Uterus (tissue), 2 donors: Measurements from ENCODE around the gene ALPI.

Source experiments
- POLR2A ChIP-seq, 2 donors: fragments of 450-650 bp; IDR thresholded peaks; one replicate each; pipeline ENCODE4 v1.6.1; 2016; ENCODE audit warnings: antibody characterized with exemption in 2 of 2, mild to moderate bottlenecking in 1 of 2, moderate library complexity in 1 of 2
- TF ChIP-seq, protein P1 (sequence below), 4 experiments: fragments of 200-600 bp in 2 of 4; fragments of 450-650 bp in 2 of 4; sonication (generic) in 2 of 4; IDR thresholded peaks; one replicate each; pipeline ENCODE4 v1.5.1; 2016 to 2019; ENCODE audit warnings: antibody characterized with exemption in 4 of 4, mild to moderate bottlenecking in 2 of 4, moderate library complexity in 1 of 4

DNA sequence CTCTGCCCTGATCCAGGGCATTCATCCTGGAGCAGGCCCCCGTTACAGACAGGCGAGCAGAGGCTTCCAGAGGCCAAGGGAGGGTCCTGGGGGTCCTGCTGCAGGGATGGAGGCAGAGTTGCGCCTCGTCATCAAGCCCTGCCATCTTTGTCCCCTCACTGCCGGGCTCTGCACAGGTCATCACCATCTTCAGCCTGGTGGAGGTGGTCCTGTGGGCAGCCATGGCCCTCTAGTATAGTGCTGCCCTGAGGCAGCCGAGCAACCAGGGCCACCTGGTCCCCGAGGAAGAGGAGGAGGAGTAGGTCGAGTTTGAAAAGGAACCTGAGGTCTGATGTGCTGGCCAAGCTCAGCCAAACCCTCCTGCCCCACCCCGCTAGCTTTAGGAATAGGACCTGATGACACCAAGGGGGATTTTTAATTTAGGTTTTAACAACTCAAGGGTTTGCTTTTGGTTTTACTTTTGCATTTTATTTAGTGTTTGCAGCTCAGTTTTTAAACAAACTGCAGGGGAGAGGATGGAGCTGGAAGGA lies 8.8 kb upstream of the ALPI start:
- TF ChIP-seq, protein P1, sequence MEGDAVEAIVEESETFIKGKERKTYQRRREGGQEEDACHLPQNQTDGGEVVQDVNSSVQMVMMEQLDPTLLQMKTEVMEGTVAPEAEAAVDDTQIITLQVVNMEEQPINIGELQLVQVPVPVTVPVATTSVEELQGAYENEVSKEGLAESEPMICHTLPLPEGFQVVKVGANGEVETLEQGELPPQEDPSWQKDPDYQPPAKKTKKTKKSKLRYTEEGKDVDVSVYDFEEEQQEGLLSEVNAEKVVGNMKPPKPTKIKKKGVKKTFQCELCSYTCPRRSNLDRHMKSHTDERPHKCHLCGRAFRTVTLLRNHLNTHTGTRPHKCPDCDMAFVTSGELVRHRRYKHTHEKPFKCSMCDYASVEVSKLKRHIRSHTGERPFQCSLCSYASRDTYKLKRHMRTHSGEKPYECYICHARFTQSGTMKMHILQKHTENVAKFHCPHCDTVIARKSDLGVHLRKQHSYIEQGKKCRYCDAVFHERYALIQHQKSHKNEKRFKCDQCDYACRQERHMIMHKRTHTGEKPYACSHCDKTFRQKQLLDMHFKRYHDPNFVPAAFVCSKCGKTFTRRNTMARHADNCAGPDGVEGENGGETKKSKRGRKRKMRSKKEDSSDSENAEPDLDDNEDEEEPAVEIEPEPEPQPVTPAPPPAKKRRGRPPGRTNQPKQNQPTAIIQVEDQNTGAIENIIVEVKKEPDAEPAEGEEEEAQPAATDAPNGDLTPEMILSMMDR (IDR thresholded peaks at IDR 0.05): no peak
- TF ChIP-seq POLR2A (IDR thresholded peaks at IDR 0.05): no peak
